Endothelial cell of umbilical vein (primary cell): ENCODE results near the gene PKNOX1. TPM values are rescaled to one million over a fixed set of nuclear protein-coding genes. Genes with fewer than 3 reads are reported as not detected.

Source experiments
- BruUV-seq: library from RNA; stranded (reverse); fragments of 400-500 nt; replicated peaks from 2 replicates; lab custom pipeline; 2021; lab: Mats Ljungman, UMichigan
- CTCF ChIA-PET: fragments of 300-600, 350-600 bp; sonication (Branson Sonifier 250); formaldehyde crosslinking; loops from one replicate; lab custom pipeline; 2021; ENCODE audit warnings: antibody characterized with exemption, inconsistent platforms; lab: Charles Lee
- POLR2A ChIA-PET: fragments of 300-600, 350-600 bp; sonication (Branson Sonifier 250); formaldehyde crosslinking; loops from one replicate; lab custom pipeline; 2021; ENCODE audit warnings: antibody characterized with exemption, inconsistent platforms; lab: Charles Lee
- DNase-seq: peaks from one replicate; pipeline ENCODE4 v3.0.0-alpha.2; 2011; ENCODE audit warnings: low read depth, low spot score
- FAIRE-seq: peaks from 2 replicates; lab custom pipeline; 2011; peaks lifted over from hg19 to GRCh38; lab: Jason Lieb, UNC
- H2AFZ ChIP-seq: 2 replicates; pipeline ENCODE4 v1.6.0; 2012; ENCODE audit warnings: low read depth, low read length, control low read depth, inconsistent platforms
- H3K27ac ChIP-seq: 2 replicates; pipeline ENCODE4 v1.5.1; 2011; ENCODE audit warnings: low read depth, mild to moderate bottlenecking, control low read depth, low read length, moderate library complexity; ENCODE audit not compliant: insufficient read depth
- H3K27me3 ChIP-seq, 2 experiments: 2 replicates each; pipeline versions ENCODE4 v1.6.0 to v1.6.1; 2011; ENCODE audit warnings: low read length in 2 of 2, mixed read lengths in 1 of 2; ENCODE audit not compliant: control insufficient read depth in 2 of 2, insufficient read depth in 2 of 2
- H3K36me3 ChIP-seq, 2 experiments: 2 replicates in 1 of 2; 3 replicates in 1 of 2; pipeline ENCODE4 v1.5.1; 2011; ENCODE audit warnings: low read length in 2 of 2, mild to moderate bottlenecking in 1 of 2, moderate library complexity in 1 of 2; ENCODE audit not compliant: control insufficient read depth in 2 of 2, insufficient read depth in 2 of 2; ENCODE audit errors: extremely low read depth in 1 of 2
- H3K4me1 ChIP-seq: 3 replicates; pipeline ENCODE4 v1.5.1; 2011; ENCODE audit warnings: mild to moderate bottlenecking, low read length; ENCODE audit not compliant: control insufficient read depth, insufficient read depth; ENCODE audit errors: extremely low read depth
- H3K4me2 ChIP-seq: 2 replicates; pipeline ENCODE4 v1.6.1; 2011; ENCODE audit warnings: low read length, control low read depth, mixed read lengths; ENCODE audit not compliant: insufficient read depth
- H3K4me3 ChIP-seq, 3 experiments: fragments of 200-600 bp in 1 of 3; sonication (generic), shearing (Covaris generic) in 1 of 3; replicated peaks in 1 of 3; 2 replicates each; pipeline ENCODE4 v1.5.1; 2011 to 2016; ENCODE audit warnings: control low read depth in 3 of 3, low read length in 3 of 3, mild to moderate bottlenecking in 2 of 3, inconsistent platforms in 1 of 3, low read depth in 1 of 3, moderate library complexity in 1 of 3; ENCODE audit not compliant: insufficient read depth in 1 of 3
- H3K79me2 ChIP-seq: 2 replicates; pipeline ENCODE4 v1.6.0; 2012; ENCODE audit warnings: low read length, inconsistent platforms; ENCODE audit not compliant: control insufficient read depth, insufficient read depth
- H3K9ac ChIP-seq: replicated peaks from 2 replicates; pipeline ENCODE3; 2011; ENCODE audit warnings: low read length, control low read depth; ENCODE audit not compliant: insufficient read depth; ENCODE audit errors: extremely low read depth
- H3K9me1 ChIP-seq: replicated peaks from 3 replicates; pipeline ENCODE4 v1.6.0; 2011; ENCODE audit warnings: mild to moderate bottlenecking, low read length; ENCODE audit not compliant: control insufficient read depth, insufficient read depth; ENCODE audit errors: extremely low read depth
- H3K9me3 ChIP-seq: replicated peaks from 2 replicates; pipeline ENCODE4 v1.5.1; 2012; ENCODE audit warnings: low read length, inconsistent platforms; ENCODE audit not compliant: control insufficient read depth, insufficient read depth
- H4K20me1 ChIP-seq: replicated peaks from 2 replicates; pipeline ENCODE3; 2011; ENCODE audit warnings: mild to moderate bottlenecking, low read length; ENCODE audit not compliant: control insufficient read depth, insufficient read depth; ENCODE audit errors: extremely low read depth
- CTCF ChIP-seq, 2 donors: IDR thresholded peaks; 1 replicate in 1 of 2; 2 replicates in 1 of 2; pipeline ENCODE4 v1.5.1; 2011; ENCODE audit warnings: low read length in 2 of 2, mild to moderate bottlenecking in 2 of 2, moderate library complexity in 2 of 2, control low read depth in 1 of 2, inconsistent platforms in 1 of 2, low read depth in 1 of 2; ENCODE audit not compliant: insufficient read depth in 1 of 2; ENCODE audit errors: extremely low read depth in 1 of 2
- EZH2 ChIP-seq: IDR thresholded peaks from 2 replicates; pipeline ENCODE4 v1.6.1; 2012; ENCODE audit warnings: borderline replicate concordance, low read depth, mild to moderate bottlenecking, moderate library complexity, low read length, inconsistent platforms; ENCODE audit not compliant: severe bottlenecking
- FOS ChIP-seq: IDR thresholded peaks from 2 replicates; pipeline ENCODE4 v1.6.1; 2011; ENCODE audit warnings: mild to moderate bottlenecking, low read length, moderate library complexity, borderline replicate concordance; ENCODE audit not compliant: insufficient read depth
- GATA2 ChIP-seq: IDR thresholded peaks from 2 replicates; pipeline ENCODE4 v1.7.0; 2011; ENCODE audit warnings: low read depth, mild to moderate bottlenecking, moderate library complexity, mixed read lengths, low read length; ENCODE audit not compliant: insufficient read length, insufficient read depth
- JUN ChIP-seq: IDR thresholded peaks from 2 replicates; pipeline ENCODE4 v1.6.1; 2011; ENCODE audit warnings: borderline replicate concordance, low read depth; ENCODE audit not compliant: insufficient read length, insufficient read depth
- MAX ChIP-seq: IDR thresholded peaks from 2 replicates; pipeline ENCODE4 v1.6.1; 2011; ENCODE audit not compliant: insufficient read depth, insufficient read length
- MYC ChIP-seq: IDR thresholded peaks from one replicate; pipeline ENCODE4 v1.6.1; 2011; ENCODE audit warnings: mild to moderate bottlenecking, low read depth, low read length
- POLR2A ChIP-seq: IDR thresholded peaks from 2 replicates; pipeline ENCODE4 v1.6.1; 2012; ENCODE audit warnings: low read depth, mild to moderate bottlenecking, control low read depth, low read length
- POLR2AphosphoS5 ChIP-seq: IDR thresholded peaks from 2 replicates; pipeline ENCODE4 v1.6.1; 2012; ENCODE audit warnings: low read depth, mild to moderate bottlenecking, control low read depth, low read length, moderate library complexity; ENCODE audit not compliant: insufficient read depth
- dilution Hi-C: fragments of 300-500 bp; cut with MboI; formaldehyde crosslinking; loops from one replicate; pipeline ENCODE4 v1.15.0; 2019; ENCODE audit warnings: low sequenced_read_pairs; ENCODE audit not compliant: extremely low pct_ligation_motif_present
- intact Hi-C: fragments of 100-400 bp; cut with micrococcal nuclease; formaldehyde crosslinking; loops from one replicate; pipeline ENCODE4 v1.10.0; 2022
- polyA plus RNA-seq, 4 experiments: library from polyadenylated mRNA; depleted of rRNA in 3 of 4; stranded (reverse) in 3 of 4; unstranded in 1 of 4; fragments of >200 nt; gene quantifications; 2 replicates each; pipeline versions ENCODE4 v1.2.1 to v1.2.3, GENCODE V29; 2011 to 2012; ENCODE audit warnings: missing spikeins in 1 of 4
- total RNA-seq: library from RNA; stranded (reverse); gene quantifications from 2 replicates; pipeline ENCODE4 v1.2.3, GENCODE V29; 2021

The PKNOX1 gene
- total and polyA plus RNA-seq, 2 donors (not counting 3 experiments of a cell fraction or from before 2014, with no cell fraction given) = 16.6 to 23.6 TPM

- Histone ChIP-seq H3K4me2 (peak overlapping the region; percentile 81), H3K9me1 (no peaks in the 10 kb centered on the region), H2AFZ (no peak overlapping the region), H3K9ac (peak overlapping the region; percentile 77), H3K27me3 (no peaks in the 10 kb centered on the region), H3K4me1 (peaks cover 10% of the 10 kb centered on the region), H3K36me3 (no peaks in the 10 kb centered on the region), H3K79me2 (peaks cover 47% of the 10 kb centered on the region), H3K9me3 (no peaks in the 10 kb centered on the region), H3K27ac (peak overlapping the region; percentile 84), H3K4me3 (peak overlapping the region; percentile 33 to 78 (median 59)), H4K20me1 (no peaks in the 10 kb centered on the region)
- dilution Hi-C loops = no loop called here
- FAIRE-seq (peak; percentile 28), DNase-seq (no peak)
- ChIA-PET POLR2A (no interaction called here), CTCF (no interaction called here)
- TF ChIP-seq JUN (no peak), POLR2A (no peak), GATA2 (no peak), MYC (no peak), POLR2AphosphoS5 (no peak), MAX (no peak), CTCF (IDR thresholded peaks at IDR 0.05; ENCODE audit: extremely low read depth in 1 of 2, insufficient read depth in 1 of 2, low read depth in 1 of 2, low read length in 2 of 2) (no peak), FOS (no peak), EZH2 (no peak)
- BruUV-seq = no TSS peak
- intact Hi-C loops = loop anchor here (10.0 kb wide), 1 partner anchor 81 kb away; the partner anchor contains the start of gene NDUFV3
Measured at GRCh38 chr21:42975886-42976608, 1.7 kb downstream of the PKNOX1 start.
